ENCODE results near the gene CXCL12.

Gene CXCL12

DNA sequence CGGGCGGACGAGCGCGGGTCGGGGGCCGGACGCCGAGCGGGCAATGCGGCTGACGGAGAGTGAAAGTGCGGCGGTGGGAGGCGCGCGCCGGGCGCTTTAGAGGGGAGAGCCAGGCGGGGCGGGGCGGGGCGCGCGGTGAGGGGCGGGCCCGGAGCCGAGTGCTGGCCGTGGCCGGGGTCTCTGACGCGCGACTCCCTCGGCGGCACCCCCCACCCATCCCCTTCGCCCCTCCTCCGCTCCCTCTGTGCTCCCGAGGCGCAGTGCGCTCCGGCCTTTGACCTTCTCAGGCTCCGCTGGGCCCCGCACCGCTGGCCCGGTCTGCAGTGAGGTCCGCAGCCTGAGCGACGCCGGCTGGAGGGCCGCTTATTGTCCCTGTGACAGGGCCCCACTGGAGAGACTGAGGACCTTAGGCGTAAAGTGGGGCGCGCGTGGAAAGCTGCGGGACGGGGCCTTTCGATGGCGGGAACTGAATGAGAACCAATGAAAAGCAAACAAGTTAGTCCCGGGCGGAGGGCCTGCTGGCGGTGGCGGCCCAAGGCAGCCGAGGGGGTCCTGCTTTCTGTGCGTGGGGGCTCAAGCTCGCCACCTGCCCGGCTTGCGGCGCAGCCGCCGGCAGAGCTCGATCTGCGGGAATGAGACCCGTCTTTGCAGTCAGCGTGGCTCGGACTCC, at the start of gene CXCL12:
Gene CXCL12 (minus strand): TSS at position 72 of the 670 bp plus-strand sequence. CDS start 92 bp downstream, outside the sequence.
- DNase-seq, result no peak

DNA sequence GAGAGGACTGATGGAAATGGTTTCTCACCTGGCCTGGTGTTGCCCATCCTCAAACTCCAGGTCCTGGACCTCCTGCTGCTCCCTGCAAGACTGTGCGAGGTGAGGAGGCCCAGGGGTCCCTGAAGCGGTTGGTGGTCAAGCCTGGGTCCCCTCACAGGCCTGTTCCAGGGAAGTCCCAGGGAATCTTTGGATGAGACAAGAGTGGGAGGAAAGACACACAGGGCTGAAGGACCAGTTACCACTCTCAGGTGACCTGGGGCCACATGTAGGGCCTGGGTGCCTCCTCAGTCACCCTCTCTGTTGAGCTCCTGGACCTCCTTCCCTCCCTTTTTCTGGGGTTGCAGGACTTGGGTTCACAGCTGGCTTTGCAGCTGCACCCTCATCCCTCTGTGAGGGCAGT, 42.6 kb upstream of the CXCL12 start:
- no peak for DNase-seq

DNA sequence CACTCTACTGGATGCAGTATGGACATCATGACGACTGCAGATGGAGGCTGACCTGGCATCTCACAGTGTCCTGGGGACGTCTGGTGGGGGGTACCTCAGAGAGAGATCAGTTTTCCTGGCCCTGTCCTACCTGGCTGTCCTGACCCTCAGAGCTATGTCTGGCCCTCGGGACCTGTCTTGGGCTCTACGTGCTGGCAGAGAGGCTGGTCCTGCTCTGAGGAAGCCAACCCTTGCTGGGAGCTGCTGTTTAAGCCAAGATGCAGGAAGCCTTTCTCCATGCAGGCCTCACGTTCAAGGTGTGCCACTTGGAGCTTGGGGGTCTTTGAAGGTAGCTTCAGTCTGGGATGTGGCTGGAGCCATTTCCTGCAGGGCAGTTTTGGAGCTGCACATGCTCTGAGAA, 42.1 kb upstream of the CXCL12 start:
- no peak for DNase-seq

DNA sequence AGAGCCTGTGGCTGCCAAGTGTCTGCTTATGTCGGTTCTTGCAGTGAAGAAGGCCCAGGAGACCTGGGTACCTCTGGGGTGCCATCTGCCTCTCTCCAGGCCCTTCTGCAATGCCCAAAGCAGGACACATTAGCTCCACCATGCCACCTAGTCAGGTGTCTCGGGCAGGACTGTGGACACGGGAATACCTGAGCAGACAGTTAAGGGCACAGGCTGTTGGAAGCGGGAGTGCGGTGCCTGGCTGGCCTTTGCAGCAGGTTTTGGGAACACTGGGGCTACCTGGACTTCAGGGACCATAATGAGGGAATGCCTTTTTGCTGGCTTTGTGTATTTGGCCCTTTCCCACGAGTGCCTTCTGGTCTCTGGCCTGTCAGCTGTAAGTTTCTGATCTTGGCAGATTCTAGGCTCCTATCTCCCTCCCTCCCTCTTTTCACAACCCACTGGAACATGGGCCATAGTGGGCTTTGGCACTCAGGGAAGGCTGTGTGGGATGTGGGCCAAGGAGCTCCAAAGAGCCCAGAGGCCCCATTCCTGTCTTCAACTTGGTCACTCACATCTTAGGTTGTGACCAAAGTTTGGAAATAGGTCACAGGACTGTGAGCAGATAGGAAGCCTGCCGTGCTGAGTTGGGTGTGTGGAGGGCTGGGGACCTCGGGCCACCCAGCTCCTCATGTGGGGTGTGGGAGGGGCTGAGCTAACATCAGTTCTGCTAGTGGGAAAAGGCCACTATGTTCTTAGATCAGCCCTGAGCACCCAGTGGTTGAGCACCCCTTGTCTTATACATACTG, 41.5 kb upstream of the CXCL12 start:
- DNase-seq, result no peak

DNA sequence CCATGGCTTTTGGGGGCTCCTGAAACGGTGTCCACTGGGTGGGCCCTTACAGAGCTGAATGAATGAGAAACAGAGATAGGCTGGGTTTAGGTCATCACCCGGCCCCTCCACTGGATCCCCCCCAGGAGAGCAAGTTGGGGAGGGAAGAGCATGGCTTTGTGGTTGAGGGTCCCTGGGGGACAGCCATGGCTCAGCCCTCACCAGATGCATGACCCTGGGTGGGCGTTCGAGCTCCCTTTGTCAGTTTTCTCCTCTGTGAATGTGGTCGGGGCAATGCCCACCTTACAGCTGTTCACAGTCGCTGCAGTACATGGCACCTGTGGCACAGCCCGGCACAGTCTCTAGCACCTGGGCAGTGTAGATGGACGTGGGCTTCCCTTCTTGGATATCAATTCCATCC, 40.6 kb upstream of the CXCL12 start:
- DNase-seq, result no peak

DNA sequence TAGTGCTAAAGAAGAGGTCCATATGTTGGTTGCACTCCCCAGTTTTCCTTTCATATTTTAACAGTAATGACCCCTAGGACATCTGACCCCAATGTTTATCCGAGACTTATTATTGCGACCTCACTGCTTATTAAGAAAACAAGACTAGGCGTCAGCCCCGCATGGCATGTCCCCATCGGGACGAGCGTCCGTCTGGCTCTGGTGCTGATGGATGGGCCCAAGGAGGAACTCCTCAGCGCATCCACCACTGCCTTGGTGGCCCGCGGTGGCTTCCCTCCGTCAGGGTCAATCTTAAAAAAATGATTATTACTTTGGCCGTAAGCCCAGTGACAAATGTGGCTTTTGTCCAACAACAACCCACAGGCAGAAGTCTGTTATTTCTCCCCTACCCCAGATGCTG, 40.1 kb upstream of the CXCL12 start:
- no peak for DNase-seq

DNA sequence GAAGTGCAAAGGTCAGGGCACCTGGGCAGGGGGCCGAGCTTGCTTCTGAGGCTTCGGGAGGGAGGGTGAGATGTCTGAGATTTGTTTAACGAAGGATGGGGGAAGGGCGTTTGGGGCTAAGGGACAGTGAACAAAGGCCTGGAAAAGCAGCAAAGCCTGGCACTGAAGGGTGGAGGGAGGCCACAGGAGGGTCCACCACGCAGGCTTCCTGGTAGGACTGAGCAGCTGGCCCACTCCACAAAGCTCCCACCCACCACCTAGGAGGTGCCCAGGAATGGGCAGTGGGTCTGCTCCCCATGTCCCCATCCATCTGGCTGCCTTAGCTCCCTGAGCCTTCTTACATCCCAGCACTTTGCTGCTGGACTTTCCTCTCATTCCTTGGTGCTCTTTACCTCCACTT, 39.4 kb upstream of the CXCL12 start:
- DNase-seq, result no peak

DNA sequence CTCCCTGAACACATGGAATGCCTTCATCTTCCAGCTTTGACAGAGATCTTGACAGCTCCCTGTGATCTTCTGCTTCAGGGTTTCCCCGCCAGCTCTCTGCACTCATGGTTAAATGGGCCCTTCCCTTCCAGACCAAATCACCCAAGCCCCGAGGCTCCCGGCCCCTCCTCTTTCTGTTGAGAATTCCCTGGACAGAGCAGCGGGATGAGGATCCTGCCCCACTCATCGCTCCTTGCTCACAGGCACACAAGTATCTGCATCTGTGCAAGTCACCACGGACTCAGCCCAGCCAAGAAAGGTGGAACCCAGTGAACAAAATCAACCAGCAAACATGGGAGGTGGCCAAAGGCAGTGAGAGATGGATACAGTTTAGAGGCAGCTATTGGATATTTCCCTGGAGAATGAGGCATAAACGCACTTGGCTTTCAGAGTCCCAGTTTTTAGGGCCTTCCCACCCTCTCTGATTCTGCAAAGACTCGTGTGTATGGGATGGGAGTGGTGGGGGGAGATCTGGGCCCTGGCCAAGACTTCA, 37.7 kb upstream of the CXCL12 start:
- no peak for DNase-seq

DNA sequence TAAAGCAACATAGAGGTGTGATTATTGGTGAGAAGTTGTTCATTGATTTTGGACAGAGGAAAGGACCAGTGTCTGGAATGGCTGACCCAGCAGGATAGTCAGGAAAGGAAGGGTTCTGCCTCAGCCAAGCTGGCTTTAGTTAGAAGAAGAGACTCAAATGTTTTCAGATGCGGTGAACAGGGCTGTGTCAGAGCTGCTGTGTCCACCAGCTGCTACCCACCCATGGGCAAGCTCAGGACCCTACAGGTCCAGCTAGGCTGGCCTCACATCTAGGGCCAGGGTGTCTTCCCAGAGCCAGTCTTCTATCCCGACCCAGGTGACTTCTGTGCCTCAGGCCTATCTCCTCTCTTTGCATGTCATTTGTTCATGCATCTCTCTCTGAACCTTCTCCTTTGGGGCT, 37.3 kb upstream of the CXCL12 start:
- DNase-seq, result no peak

DNA sequence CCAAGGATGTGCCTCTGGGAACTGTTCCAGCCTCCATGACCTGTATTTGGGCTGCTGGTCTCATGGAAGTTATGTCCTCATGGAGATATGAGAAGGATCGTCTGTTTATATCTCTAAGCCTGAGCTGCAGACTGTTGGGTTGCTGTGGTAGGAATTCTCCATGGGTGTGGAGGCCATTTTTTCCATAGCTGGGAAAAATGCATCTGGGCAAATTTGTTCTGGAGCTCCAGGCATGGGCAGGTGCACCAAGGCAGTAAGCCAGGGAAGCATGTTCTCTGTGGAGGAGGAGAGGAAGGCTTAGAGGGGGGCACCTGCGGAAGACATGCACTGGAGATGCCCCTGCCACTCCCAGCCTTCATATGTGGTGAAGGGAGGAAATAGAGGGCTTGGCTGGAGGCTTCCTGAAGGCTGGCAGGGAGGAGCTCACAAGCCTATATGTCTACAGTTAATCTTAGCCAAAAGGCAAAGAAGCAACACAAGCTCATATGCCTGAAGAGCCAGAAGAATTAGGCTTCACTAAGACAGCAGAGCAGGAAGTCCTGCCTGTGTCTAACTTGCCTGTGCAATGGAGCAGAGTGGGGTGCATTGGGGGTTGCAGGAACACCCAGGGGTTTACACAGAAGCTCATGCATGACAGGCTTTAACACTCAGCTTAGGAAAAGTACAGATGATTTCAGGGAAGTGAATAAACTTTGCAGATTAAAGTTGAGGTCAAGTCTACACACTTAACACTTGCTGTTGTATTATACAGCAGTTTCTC, 35.1 kb upstream of the CXCL12 start:
- DNase-seq, result no peak

DNA sequence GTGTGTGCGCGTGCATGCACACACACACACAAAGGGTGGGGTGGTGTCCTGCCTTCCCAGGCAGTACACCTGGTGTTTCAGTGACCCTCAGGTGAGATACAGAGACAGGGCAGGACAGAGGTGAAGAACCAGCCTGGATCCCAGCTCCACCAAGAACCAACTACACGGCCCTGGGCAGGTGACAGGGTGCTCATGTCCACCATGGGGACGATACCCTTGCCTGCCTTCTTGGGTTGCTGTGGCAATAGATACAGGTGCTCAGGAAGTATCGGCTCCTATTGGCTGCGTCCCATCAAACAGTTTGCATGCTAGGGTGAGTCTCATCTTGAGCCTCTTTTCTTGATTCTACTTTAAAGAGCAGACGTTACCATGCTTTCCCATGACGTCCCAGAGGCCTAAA, 33.7 kb upstream of the CXCL12 start:
- DNase-seq, result no peak

DNA sequence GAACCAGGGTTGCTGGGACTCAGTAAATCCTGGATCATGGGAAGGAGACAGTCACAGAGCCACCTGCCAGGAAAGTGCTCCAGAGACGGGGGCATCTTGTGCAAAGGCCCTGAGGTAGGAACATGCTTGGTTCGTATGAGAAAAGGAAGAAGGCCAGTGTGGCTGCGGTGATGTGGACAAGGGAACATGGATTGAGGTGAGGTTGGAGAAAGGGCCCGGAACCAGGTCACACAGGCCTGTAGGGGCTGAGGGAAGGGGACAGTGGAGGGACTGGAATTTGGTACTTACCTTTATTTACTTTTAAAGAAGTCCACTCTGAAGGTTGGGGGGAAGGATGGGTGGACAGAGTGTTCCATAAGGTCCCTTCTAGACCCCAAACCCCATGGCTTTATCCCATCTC, 32.9 kb upstream of the CXCL12 start:
- no peak for DNase-seq

DNA sequence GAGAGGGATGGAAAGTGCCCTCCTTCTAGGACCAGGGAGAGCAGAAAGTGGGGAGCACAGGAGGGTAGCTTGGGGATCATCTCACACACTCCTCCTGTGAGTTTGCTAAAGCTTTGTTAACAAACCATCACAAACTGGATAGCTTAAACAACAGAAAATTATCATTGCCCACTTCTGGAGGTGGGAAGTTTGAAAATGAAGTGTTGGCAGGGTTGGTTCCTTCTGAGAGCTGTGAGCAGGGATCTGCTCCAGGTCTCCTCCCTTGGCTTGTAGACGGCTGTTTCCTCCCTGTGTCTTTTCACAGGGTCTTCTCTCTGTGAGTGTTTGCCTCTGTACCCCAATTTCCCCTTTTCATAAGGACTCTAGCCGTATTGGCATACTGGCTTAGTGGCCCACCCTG, 32.0 kb upstream of the CXCL12 start:
- no peak for DNase-seq

DNA sequence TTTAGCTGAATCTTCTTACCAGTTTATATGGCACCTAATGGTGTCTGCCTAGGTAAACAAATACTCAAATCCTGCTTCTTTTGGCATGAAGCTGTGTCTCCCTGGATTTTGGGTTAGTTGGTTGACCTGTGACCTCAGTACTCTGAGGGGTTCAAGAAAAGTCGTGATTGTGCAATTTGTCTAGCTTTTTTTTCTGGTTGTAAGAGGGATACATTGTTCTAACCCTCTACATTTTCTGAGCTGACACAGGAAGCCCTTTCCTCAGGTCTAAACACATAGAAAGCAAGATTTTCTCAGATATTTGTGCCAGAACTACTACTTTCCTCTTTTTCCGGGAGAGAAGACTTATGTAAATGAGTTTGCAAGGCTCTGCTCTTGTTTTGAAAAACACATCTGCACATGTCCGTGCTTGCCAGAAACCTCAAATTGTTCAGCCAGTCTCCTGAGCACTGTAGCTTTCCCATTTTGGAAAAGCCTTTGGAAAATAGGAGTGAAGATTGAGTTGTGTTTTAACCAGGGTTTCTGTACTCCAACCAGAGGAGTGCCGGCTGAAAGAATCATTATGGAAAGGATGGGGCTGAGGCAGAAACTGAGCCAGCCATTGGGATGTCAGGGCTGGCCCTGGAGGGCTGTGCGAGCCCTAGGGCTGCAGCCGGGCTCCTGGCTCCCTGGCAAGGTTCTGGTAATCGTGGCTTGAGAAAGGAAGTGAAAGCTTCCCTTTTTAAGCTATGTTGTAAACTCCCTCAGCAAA, 31.3 kb upstream of the CXCL12 start:
- no peak for DNase-seq

DNA sequence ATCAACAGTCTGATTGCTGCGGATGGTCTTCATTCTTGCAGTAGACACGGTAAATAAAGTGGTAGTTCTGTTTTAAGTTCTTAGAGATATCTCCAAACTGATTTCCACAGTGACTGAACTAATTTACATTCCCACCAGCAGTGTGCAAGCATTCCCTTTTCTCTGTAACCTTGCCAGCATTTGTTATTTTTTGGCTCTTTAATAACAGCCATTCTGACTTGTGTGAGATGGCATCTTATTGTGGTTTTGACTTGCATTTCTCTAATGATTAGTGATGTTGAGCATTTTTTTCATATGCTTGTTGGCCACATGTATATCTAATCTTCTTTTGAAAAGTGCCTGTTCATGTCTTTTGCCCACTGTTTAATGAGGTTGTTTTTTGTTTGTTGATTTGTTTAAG, 30.2 kb upstream of the CXCL12 start:
- DNase-seq, result no peak

DNA sequence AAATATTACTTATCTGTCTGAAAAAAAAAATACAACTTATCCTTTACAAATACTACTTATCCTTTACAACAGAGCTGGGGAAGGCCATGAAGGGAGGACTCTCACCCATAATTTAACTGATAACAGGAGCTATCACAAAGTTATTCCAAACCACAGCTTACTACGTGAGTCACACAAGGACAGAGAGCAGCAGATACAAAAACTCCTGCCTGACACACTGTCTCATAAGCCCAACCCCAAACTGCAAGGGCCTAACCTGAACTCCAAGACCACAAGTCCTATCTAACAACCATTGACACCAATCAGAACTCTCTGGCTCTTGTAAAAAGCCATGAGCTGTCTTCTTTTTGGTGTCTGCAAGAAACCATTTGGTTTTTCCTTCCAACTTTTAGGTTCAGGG, 28.5 kb upstream of the CXCL12 start:
- no peak for DNase-seq

DNA sequence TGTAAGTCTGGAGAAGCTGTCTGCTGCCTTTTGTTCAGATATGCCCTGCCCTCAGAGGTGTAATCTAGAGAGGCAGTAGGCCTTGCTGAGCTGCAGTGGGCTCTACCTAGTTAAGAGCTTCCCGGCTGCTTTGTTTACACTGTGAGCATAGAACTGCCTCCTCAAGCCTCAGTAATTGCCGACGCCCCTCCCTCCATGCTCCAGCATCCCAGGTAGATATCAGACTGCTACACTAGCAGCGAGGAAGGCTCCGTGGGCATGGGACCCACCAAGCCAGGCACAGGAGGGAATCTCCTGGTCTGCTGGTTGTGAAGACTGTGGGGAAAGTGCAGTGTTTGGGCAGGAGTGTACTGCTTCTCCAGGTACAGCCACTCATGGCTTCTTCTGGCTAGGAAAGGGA, 26.4 kb upstream of the CXCL12 start:
- DNase-seq, result no peak

DNA sequence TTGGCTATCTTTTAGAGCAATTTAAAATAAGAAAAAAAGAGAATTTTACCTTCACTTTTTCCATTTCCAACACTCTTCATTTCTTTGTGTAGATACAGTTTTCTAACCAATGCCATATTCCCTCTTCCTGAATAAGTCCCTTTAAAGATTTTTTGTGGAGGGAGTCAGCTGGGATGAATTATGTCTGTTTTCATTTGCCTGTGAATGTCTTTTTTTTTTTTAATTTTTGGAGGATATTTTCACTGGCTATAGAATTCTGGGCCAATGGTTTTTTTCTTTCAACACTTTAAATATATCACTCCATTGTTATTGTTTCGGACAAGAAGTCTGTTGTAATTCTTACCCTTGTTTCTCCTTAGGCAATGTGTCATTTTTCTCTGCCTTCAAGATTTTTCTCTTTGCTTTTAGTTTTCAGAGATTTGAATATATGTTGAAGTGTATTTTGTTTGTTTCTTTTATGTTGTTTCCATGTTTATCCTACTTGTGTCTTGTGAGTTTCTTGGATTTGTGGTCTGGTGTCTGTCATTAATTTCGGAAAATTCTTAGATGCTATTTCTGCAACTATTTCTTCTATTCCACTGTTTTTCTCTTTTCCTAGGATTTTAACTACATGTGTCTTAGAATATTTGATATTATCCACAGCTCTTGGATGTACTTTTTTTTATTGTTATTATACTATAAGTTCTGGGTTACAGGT, 20.0 kb upstream of the CXCL12 start:
- DNase-seq, result no peak

DNA sequence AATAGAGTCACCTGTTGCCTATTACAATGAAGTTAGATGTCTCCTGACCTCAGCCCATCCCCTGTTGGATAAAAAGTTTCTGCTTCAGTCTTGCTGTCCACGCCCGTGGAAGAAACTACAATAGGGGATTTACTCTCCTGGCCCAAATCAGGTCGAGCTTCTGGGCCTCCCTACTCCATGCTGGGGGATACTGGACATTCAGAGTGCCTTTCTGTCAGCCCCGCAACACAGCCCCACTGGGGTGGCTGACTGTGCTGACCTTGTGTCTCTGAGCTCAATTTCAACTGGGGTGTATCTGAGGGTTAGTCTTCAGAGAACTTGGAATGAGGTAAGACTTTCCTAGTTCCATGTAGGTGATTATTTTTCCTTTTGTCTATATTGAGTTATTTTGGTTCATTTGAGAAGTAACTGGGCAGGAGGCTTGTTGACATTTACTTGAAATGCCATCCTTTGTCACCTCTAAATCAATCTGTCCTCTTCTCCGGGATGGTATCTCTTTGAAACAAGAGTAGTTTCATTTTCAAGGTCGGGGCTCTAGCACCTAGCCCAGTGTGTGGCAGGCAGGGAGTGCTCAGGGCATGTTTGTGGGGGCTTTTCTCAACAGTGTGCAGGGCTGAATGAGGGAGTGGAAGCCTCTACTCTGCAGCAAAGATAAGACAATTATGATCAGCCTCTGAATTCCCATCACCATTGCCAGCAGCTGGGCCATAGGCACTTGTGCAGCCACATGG, 17.7 kb upstream of the CXCL12 start:
- DNase-seq, result no peak

DNA sequence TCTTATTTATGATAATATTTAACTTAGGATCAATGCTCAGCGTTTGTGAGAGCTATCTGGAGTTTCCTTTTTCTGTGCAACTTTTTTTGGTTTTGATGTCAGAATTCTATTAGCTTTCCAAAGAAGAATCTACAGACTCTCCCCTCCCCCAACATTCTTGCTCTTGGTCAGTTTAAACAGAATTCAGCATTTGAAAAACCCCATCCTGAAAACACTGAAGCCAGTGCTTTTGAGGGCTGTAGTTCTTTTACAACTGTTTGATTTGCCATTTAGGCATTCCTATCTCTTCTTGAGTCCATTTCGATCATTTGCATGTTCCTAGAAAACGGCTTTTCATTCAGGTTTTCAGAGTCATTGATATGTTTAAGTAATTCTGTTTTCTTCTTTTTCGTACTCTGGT, 15.6 kb upstream of the CXCL12 start:
- DNase-seq, result no peak

DNA sequence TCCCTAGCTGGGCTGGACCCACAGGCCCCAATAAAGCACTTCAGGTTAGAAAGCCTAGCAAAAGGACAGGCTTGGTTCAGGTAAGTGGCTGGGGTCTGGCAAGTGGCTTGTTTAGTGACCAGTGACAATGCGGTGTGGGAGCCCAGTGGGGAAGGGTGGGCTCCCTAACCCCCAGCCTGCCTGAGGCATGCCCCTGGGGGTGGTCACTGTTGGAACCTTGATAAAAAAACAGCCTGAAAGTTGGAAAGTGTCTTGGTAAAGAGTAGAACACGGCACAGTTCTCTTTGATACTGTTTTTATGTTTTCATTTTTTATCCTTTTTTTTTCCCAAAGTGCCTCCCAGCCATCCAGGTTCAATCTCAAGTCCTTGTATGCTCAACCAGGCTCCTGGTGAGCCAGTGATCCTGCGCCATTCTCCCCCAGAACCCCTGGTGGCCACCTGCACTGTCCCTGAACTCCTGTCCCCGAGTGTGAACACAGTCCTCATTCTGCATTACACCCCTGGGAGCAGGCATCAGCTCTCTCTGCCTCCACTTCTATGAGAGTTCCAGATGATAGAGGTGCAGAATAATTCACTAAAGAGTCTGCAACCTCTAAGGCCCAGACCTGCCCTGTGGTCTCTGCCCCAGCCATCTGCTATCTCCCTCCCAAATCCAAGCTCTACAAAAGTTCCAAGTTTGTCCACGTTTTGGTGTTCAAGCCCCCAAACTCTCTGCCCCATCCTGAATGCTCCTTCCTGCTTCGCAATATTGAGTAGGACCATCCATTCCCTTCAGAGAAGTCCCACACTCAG, 15.0 kb upstream of the CXCL12 start:
- DNase-seq, result no peak
